NCI-H1417 (cell line): ENCODE data around the gene DACH2.
"Not testable (repeated sequence)": the region's sequence is repeated elsewhere in the genome, so short reads cannot be mapped to it uniquely, and the experiment has no call there.

Source experiments
- DNase-seq, 3 experiments: peaks; one replicate each; lab custom pipeline; 2025; lab: John Stamatoyannopoulos, UW

DACH2 gene

GRCh38 chrX:86148024-86148511 lies at the start of gene DACH2:
Gene DACH2 (plus strand): TSS chrX:86148451.
- peak in 2 of 3 experiments; percentile 89 to 93 for DNase-seq

- no peak for DNase-seq
These were observed 45.9 kb upstream of the DACH2 start for GRCh38 chrX:86102341-86102740.

- DNase-seq, result no peak
These were observed 45.2 kb upstream of the DACH2 start for GRCh38 chrX:86103061-86103460.

- DNase-seq, result no peak
These were observed 43.7 kb upstream of the DACH2 start for GRCh38 chrX:86104526-86104925.

- DNase-seq, result no peak
These were observed 26.3 kb upstream of the DACH2 start for GRCh38 chrX:86121916-86122315.

- DNase-seq, result peak in 1 of 3 experiments; percentile 51
These were observed 14.5 kb upstream of the DACH2 start for GRCh38 chrX:86133761-86134160.

- no peak for DNase-seq
These were observed 11.2 kb upstream of the DACH2 start for GRCh38 chrX:86137071-86137470.

- DNase-seq, result no peak
These were observed 6.5 kb upstream of the DACH2 start for GRCh38 chrX:86141786-86142185.

- no peak for DNase-seq
These were observed 2.1 kb upstream of the DACH2 start for GRCh38 chrX:86146102-86146501.

GRCh38 chrX:86148594-86148993 lies 343 bp downstream of the DACH2 start:
- peak in 2 of 3 experiments; percentile 64 to 75 for DNase-seq

- peak in 1 of 3 experiments; percentile 70 for DNase-seq
These were observed 868 bp downstream of the DACH2 start for GRCh38 chrX:86149119-86149518.

- DNase-seq, result peak in 1 of 3 experiments; percentile 52
These were observed 6.3 kb downstream of the DACH2 start for GRCh38 chrX:86154553-86154952.

GRCh38 chrX:86171366-86171765 lies 23.1 kb downstream of the DACH2 start:
- peak in 2 of 3 experiments; percentile 7 to 44 for DNase-seq

- DNase-seq, result peak in 1 of 3 experiments; percentile 16
These were observed 30.7 kb downstream of the DACH2 start for GRCh38 chrX:86178906-86179305.

- not testable (repeated sequence) for DNase-seq
These were observed 33.1 kb downstream of the DACH2 start for GRCh38 chrX:86181325-86181724.

- DNase-seq, result no peak
These were observed 44.6 kb downstream of the DACH2 start for GRCh38 chrX:86192827-86193226.

- DNase-seq, result no peak
These were observed 46.5 kb downstream of the DACH2 start for GRCh38 chrX:86194758-86195157.

GRCh38 chrX:86195343-86195742 lies 47.1 kb downstream of the DACH2 start:
- DNase-seq, result no peak

- DNase-seq, result no peak
These were observed 49.6 kb downstream of the DACH2 start for GRCh38 chrX:86197815-86198214.

- DNase-seq, result no peak
These were observed 62.5 kb downstream of the DACH2 start for GRCh38 chrX:86210772-86211171.

GRCh38 chrX:86215260-86215659 lies 67.0 kb downstream of the DACH2 start:
- DNase-seq, result no peak

- no peak for DNase-seq
These were observed 89.2 kb downstream of the DACH2 start for GRCh38 chrX:86237482-86237881.

- no peak for DNase-seq
These were observed 93.3 kb downstream of the DACH2 start for GRCh38 chrX:86241547-86241946.

- DNase-seq, result no peak
These were observed 115.3 kb downstream of the DACH2 start for GRCh38 chrX:86263526-86263925.

- no peak for DNase-seq
These were observed 147.0 kb downstream of the DACH2 start for GRCh38 chrX:86295293-86295692.
